HFFc6 (cell line): Measurements from ENCODE around the gene PPFIBP1. TPM values are rescaled to one million over a fixed set of nuclear protein-coding genes. Genes with fewer than 3 reads are reported as not detected.

Source experiments
- DNase-seq: peaks from one replicate; pipeline ENCODE4 v3.0.0-alpha.2; 2018
- H3K27ac Mint-ChIP-seq: 2 replicates; pipeline ENCODE4 v1.8.0; 2020; ENCODE audit warnings: mild to moderate bottlenecking, mixed read lengths
- H3K27me3 Mint-ChIP-seq: 2 replicates; pipeline ENCODE4 v1.8.0; 2021; ENCODE audit warnings: mild to moderate bottlenecking, moderate library complexity, mixed read lengths; ENCODE audit not compliant: insufficient read depth
- H3K36me3 Mint-ChIP-seq: 2 replicates; pipeline ENCODE4 v1.8.0; 2021; ENCODE audit warnings: low read depth, mixed read lengths
- H3K4me1 Mint-ChIP-seq: 2 replicates; pipeline ENCODE4 v1.8.0; 2020; ENCODE audit warnings: low read depth, mixed read lengths
- H3K4me3 Mint-ChIP-seq: 2 replicates; pipeline ENCODE4 v1.8.0; 2020; ENCODE audit warnings: mild to moderate bottlenecking, moderate library complexity, mixed read lengths
- H3K9me3 Mint-ChIP-seq: 2 replicates; pipeline ENCODE4 v1.8.0; 2020; ENCODE audit warnings: mild to moderate bottlenecking, mixed read lengths
- total RNA-seq, 6 experiments: library from RNA; stranded (reverse); fragmentation: NEBNext Ultra II Directional; extraction: Animal tissue kit (Norgen Biotek cat#: 25700); gene quantifications; 2 replicates in 1 of 6; 3 replicates in 5 of 6; pipeline ENCODE4 v1.2.3, GENCODE V29; 2021
- TF ChIP-seq, protein P1 (sequence below): fragments of 200-600 bp; sonication (generic); IDR thresholded peaks from 2 replicates; pipeline ENCODE4 v1.5.0; 2021; ENCODE audit warnings: antibody characterized with exemption, mild to moderate bottlenecking

The PPFIBP1 gene
- total RNA-seq, 6 experiments from 2014 or later: 79.1 to 104 (median 92.0) TPM

DNA sequence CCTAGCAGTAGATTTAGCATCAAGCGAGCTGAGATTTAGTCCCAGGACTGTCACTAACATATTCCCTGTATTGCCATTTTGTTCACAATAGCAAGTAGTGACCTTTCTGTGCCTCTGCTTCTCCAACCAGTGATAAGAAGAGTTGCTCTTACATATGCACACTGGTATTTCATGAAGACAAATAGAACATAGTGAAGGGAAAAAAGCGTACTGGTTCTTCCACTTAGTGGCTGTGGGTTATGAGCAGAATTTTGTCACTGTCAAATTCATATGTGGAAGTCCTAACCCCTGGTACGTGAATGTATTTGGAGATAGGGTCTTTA is 12.3 kb upstream of the PPFIBP1 start:
- no peak overlapping the region for H3K4me3 Mint-ChIP-seq
- DNase-seq: no peak
- TF ChIP-seq, protein P1, sequence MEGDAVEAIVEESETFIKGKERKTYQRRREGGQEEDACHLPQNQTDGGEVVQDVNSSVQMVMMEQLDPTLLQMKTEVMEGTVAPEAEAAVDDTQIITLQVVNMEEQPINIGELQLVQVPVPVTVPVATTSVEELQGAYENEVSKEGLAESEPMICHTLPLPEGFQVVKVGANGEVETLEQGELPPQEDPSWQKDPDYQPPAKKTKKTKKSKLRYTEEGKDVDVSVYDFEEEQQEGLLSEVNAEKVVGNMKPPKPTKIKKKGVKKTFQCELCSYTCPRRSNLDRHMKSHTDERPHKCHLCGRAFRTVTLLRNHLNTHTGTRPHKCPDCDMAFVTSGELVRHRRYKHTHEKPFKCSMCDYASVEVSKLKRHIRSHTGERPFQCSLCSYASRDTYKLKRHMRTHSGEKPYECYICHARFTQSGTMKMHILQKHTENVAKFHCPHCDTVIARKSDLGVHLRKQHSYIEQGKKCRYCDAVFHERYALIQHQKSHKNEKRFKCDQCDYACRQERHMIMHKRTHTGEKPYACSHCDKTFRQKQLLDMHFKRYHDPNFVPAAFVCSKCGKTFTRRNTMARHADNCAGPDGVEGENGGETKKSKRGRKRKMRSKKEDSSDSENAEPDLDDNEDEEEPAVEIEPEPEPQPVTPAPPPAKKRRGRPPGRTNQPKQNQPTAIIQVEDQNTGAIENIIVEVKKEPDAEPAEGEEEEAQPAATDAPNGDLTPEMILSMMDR: no peak
- H3K27ac Mint-ChIP-seq: no peak overlapping the region
- H3K36me3 Mint-ChIP-seq: no peaks in the 10 kb centered on the region
- H3K4me1 Mint-ChIP-seq: peaks cover 11% of the 10 kb centered on the region; the same call in 1 of the 2 replicates
- H3K9me3 Mint-ChIP-seq: no peaks in the 10 kb centered on the region
- peaks cover 4% of the 10 kb centered on the region; the same call in 1 of the 2 replicates for H3K27me3 Mint-ChIP-seq

GRCh38 chr12:27513155-27513824 is 10.7 kb upstream of the PPFIBP1 start:
- no peaks in the 10 kb centered on the region for H3K9me3 Mint-ChIP-seq
- TF ChIP-seq, protein P1: no peak
- no peak overlapping the region for H3K4me3 Mint-ChIP-seq
- no peak for DNase-seq
- H3K36me3 Mint-ChIP-seq: no peaks in the 10 kb centered on the region
- H3K27me3 Mint-ChIP-seq: peaks cover 4% of the 10 kb centered on the region; the same call in 1 of the 2 replicates
- peaks cover 11% of the 10 kb centered on the region; the same call in 1 of the 2 replicates for H3K4me1 Mint-ChIP-seq
- no peak overlapping the region for H3K27ac Mint-ChIP-seq

GRCh38 chr12:27515671-27516070 is 8.3 kb upstream of the PPFIBP1 start:
- Mint-ChIP-seq H3K4me1 (peaks cover 15% of the 10 kb centered on the region), H3K4me3 (no peak overlapping the region), H3K27me3 (no peaks in the 10 kb centered on the region; the same call in none of the 2 replicates), H3K27ac (no peak overlapping the region), H3K36me3 (no peaks in the 10 kb centered on the region), H3K9me3 (no peaks in the 10 kb centered on the region)
- no peak for DNase-seq
- TF ChIP-seq, protein P1: no peak

DNA sequence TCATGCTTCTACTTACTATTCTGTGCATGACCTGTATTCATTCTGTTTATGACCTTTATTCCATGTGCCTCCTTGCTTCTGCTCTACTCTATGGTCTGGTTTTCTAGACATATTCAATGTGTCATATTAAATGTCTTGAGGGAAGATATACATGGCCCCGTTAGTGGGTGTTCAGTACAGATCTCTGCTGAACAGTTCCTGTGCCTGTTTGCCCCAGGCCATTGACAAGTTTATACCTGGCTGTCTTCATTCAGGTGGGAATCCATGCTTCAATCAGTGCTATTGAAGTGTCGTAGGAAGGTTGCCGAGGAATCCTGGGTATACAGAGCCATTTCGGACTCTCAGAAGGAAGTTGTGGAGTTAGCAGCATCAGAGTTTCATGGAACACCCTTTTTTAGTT is 7.4 kb upstream of the PPFIBP1 start:
- Mint-ChIP-seq H3K4me3 (no peak overlapping the region), H3K27me3 (no peaks in the 10 kb centered on the region; the same call in none of the 2 replicates), H3K27ac (no peak overlapping the region), H3K4me1 (peaks cover 24% of the 10 kb centered on the region), H3K36me3 (no peaks in the 10 kb centered on the region), H3K9me3 (no peaks in the 10 kb centered on the region)
- TF ChIP-seq, protein P1: no peak
- no peak for DNase-seq

DNA sequence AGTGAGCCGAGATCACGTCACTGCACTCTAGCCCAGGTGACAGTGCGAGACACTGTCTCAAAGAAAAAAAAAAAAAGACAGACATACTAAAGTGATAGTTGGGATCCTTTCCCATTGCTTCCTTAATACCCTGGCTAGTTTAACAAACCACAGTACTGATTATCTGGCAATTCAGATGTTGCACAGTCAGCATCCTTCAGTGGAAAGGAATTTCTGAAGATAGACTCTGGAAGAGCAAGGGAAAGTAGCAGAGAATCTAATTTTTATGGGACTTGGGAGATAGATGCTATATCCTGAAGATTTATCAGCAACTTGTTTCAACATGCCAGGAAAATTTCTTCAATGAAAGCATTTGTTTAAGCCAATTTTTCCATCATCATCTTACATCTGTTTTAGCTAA is 6.5 kb upstream of the PPFIBP1 start:
- Mint-ChIP-seq H3K4me3 (no peak overlapping the region), H3K4me1 (peaks cover 34% of the 10 kb centered on the region), H3K27me3 (no peaks in the 10 kb centered on the region; the same call in none of the 2 replicates), H3K9me3 (no peaks in the 10 kb centered on the region), H3K36me3 (no peaks in the 10 kb centered on the region), H3K27ac (no peak overlapping the region)
- TF ChIP-seq, protein P1: no peak
- DNase-seq: no peak
